ENCODE results near the gene PANX1.
"Not testable (repeated sequence)": the region's sequence is repeated elsewhere in the genome, so short reads cannot be mapped to it uniquely, and the experiment has no call there.

Gene PANX1

DNA sequence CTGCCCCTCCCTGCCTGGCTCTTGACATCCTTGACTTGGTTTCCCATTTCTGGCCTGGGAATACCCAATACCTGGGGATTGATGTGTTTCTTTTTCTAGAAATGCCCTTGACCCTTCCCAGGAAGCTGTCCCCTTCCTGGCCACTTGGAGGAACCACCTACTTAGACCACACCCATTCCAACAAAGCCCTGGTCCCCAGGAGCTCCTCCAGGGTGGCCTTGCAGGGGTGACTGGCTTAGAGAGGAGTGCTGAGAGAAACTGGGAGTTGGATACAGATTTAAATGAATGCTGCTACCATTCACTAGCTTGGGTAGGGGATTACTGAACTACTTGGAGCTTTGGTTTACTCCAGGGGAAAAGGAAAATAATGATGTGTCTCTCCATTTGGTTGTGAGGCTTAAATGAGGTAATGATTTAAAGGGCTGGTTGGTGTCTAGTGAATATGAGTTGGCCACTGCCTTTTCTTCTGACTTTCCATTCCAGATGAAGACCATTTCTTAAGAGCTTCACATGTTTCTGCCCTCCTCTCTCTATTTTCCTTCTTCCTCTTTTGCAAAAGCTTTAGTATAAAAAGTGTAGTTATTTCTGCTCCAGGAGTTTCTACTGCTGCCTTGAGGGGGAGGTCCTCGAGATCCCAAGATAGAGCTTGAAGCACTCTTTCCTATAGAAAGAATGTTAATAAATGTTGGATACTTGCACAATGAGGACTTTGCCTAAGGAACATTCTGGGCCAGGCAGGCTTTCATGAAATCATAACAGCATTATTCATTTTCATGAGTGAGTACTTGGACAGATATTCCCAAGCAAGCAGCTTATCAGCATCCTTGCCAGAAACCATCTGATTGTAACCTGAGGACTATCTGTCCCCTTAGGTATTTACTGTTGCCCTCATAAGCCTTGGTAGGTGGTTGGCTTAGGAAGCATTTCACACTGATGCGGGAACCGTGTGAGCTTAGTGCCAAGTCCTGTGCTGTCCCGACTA lies 22.4 kb downstream of the PANX1 start:
- DNase-seq = no peak

- peak; percentile 37 to 48 for DNase-seq
Measured at GRCh38 chr11:94151903-94152677, 23.4 kb downstream of the PANX1 start.

GRCh38 chr11:94152678-94153065 lies 24.0 kb downstream of the PANX1 start:
- DNase-seq = no peak

GRCh38 chr11:94153320-94153719 lies 24.7 kb downstream of the PANX1 start:
- no peak for DNase-seq

DNA sequence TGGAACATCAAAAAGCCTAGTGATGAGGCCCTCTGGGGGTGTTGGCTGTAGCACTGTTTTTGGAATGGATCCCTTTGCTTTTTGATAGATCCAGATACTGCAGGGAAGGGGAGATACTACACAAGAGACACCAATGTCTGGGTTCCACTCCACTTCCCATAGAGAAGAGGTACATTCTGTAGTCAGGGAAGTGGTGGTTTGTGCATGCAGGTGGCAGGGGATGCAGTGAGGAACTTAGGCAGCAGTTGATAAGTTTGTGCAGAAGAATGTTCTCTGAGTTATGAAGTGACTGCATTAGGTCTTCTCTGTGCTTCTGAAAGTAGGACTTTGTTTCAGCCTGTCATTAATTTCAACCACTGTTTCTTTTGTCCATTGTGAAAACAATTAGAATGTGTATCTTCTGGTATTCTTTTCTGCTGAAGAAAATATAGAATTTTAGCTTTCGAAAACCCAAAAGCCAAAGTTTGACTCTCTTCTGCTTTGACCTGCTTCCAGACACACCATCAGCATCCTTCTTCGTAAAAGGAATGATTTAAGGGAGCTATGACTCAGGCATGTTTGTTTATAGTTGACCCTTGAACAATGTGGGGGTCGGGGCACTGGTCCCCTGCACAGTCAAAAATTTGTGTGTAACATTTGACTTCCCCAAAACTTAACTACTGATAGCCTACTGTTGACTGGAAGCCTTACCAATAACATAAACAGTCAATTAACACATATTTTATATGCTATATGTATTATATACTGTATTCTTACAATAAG lies 25.6 kb downstream of the PANX1 start:
- no peak for DNase-seq

DNA sequence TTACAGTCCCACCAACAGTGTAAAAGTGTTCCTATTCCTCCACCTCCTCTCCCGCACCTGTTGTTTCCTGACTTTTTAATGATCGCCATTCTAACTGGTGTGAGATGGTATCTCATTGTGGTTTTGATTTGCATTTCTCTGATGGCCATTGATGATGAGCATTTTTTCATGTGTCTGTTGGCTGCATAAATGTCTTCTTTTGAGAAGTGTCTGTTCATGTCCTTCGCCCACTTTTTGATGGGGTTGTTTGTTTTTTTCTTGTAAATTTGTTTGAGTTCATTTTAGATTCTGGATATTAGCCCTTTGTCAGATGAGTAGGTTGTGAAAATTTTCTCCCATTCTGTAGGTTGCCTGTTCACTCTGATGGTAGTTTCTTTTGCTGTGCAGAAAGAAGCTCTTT lies 28.7 kb downstream of the PANX1 start:
- not testable (repeated sequence) for DNase-seq

DNA sequence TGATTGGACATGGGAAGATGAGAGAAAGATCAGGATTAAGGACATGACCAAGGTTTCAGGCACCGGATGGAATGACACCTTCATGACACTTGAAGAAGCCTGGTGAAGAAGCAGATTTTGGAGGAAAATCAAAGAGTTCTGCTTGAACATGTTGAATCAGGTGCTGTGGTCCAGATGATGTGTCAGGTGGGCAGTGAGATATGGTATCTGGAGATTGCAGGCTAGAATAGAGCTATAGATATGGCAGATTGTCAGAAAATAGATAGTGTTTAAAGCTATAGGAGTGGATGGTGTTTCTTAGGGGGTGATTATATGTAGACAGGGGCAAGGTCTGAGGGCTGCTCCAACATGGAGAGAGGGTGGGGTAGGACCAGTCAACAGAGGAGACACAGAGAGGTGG lies 40.2 kb downstream of the PANX1 start:
- DNase-seq = no peak

DNA sequence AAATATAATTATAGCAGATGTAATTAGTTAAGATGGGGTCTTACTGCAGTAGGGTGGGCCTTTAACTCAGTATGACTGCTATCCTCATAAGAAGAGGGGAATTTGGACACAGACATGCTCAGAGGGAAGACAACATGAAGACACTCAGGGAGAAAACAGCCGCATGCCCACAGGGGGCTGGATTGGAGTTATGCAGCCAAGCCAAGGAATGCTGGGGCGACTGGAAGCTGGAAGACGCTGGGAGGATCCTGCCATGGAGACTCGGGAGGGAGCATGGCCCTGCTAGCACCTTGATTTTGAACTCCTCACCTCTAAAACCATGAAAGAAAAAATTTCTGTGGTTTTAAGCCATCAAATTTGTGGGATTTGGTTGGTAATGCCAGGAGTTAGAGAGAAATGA lies 40.9 kb downstream of the PANX1 start:
- DNase-seq = no peak

DNA sequence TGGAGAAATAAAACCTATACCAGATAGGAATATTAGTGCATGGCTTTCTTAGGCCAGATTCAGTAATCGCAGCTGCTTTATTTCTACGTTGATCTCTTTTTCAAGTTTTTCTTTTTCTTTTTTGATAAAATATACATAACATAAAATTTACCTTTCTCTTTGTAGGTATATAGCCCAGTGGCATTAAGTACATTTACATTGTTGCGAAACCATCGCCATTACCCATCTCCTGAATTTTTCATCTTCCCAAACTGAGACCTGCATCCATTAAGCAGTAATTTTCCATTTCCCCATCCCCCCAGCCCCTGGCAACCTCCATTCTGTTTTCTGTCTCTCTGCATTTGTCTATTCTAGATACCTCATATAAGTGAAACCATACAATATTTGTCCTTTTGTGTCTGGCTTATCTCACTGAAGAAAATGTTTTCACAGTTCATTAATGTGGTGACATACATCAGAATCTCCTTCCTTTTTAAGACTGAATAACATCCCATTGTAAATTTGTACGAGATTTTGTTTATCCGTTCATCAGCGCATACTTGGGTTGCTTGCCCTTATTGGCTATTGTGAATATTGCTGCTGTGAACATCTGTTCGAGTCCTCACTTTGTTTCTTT lies 41.4 kb downstream of the PANX1 start:
- no peak for DNase-seq

DNA sequence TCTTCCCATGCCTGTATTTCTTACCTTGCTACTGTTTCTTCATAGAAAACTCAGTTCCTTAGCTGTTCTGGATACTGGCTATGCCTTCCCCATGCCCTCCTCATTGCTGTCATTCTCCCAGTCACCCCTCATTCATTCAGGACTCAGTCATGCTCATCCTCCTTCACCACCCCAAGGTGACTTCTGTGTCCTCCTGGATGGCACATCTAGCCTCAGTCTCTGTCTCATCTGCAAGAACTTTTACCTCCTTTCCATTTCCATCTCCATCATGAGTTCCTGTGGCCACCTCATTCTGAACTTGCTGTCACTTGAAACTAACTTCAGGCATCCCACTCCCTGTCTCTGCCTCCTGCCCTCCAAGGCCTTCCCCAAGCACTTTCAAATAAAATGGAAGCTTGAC lies 42.3 kb downstream of the PANX1 start:
- no peak for DNase-seq

DNA sequence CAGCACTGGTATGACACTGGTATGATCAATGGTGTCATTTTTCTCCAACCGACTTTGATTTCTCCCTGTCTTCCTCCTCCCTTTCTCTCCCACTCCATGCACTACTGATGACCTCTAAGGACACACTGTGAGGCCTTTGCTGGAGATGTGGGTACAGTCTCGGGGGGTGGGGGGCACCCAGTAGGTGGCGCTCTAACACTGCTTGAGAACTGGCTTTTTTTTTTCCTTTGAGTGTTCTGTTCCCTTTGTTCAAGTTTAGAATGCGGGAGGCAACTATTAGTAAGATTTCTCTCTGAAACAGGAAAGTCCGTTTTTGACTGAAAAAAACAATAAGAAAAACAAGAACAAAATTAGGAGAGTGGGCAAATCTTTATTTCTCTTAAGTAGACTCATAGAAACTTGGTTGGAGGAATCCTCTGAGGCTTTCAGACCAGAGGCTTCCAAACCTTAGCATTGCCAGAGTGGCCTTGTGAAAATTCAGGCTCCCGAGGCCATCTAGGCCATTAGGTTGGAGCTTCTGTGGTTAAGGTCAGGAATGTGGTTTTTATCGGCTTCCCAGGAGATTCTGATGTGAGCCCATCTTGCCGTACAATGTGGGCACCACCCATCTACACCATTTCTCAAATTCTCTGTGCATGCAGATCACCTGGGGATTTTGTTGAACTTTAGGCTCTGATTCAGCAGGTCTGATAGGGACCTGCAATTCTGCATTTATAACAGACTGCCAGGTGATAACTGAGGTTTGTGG lies 43.2 kb downstream of the PANX1 start:
- DNase-seq = peak; percentile 57 to 63

- no peak for DNase-seq
Measured at GRCh38 chr11:94175535-94175934, 46.9 kb downstream of the PANX1 start.

GRCh38 chr11:94178331-94178730 lies 49.7 kb downstream of the PANX1 start:
- DNase-seq = no peak

DNA sequence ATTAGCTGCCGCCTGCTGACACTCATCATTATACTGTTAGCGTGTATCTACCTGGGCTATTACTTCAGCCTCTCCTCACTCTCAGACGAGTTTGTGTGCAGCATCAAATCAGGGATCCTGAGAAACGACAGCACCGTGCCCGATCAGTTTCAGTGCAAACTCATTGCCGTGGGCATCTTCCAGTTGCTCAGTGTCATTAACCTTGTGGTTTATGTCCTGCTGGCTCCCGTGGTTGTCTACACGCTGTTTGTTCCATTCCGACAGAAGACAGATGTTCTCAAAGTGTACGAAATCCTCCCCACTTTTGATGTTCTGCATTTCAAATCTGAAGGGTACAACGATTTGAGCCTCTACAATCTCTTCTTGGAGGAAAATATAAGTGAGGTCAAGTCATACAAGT lies 51.1 kb downstream of the PANX1 start:
- DNase-seq = no peak

DNA sequence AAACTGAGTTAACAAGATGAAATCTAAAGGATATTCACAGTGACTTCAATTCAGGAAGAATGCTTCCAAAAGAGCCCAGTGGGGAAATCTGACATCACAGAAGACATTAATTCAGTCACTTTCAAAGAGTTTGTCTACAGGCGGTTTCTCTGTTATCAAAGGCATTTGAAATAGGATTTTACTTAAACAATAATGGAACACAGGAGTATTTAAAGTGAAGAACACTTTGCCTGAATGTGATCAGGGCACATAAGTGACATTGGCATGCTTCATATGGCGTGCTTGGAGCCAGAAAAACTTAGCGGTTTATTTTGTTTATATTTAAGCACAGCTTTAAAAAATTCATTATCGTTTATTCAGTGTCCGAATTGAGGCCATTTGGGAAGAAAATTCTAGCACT lies 52.9 kb downstream of the PANX1 start:
- DNase-seq = no peak

DNA sequence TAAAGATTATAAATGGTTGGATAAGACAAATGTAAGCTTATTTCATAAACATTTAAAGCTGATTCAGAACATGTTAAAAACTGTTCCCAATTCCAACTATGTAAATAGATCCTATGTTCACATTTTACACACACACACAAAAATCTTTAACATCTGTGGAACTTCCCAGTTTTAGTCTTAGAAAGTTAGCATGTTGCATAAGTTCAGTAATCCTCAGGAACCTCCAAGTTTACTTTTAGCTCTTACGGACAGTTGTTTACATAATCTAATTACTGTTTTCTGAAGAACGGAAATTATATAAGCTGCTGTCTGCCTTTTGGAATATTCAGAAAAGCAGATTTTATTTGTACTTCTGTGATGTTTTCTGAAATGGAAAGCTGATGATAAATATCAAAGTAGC lies 53.3 kb downstream of the PANX1 start:
- DNase-seq = no peak

- no peak for DNase-seq
Measured at GRCh38 chr11:94183251-94183885, 54.7 kb downstream of the PANX1 start.

- peak; percentile 51 to 60 for DNase-seq
Measured at GRCh38 chr11:94183886-94184264, 55.2 kb downstream of the PANX1 start.

- no peak for DNase-seq
Measured at GRCh38 chr11:94184362-94184761, 55.7 kb downstream of the PANX1 start.

DNA sequence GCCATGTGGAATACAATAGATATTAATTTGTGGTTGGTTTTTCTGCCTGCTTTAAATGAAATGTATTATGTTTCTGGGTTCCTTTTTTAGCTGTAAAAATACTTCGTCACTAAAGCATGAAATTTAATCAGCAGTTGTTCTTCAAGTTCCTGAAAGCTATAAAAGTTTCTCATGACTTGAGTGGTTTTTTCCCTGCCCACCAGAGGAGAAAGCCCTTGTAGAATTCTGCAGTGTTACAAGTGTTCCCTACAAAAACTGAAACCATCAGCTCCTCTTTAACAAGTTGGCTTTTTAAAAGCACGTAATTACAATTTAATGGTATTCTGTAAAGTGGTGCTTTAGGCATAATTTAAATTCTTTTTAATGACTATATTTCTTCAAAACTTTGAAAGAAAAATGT lies 56.2 kb downstream of the PANX1 start:
- no peak for DNase-seq

DNA sequence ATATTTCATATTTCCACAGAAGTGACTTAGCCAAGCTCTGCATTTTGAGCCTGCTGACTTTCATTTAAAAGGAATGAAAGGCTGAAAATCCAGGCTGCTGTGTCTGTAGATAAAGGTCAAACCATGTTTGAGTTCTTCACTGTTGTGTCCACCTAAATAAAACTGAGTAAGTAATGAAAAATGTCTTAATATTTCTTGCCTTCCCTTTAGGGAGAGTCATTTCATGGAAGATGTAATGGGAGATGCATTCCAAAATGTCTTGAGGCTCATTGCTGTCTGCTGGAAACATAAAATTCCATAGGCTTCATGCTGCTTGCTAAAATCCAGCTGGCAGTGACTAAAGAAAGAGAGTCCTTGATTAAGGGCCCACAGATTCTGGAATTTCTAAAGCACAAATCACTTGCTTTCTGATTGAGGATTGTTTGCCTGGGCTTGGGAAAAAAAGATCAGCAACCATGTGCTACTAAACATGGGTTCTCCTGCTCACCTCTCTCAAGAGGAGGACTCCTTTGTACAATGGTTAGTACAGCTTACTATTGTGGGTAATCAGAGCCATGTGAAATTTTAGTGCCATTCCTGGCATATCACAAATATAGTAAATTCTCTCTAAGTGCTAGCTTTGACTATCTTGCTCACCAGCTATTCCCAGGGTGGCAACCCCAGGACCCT lies 56.9 kb downstream of the PANX1 start:
- DNase-seq = no peak
